Kidney glomerular epithelial cell (primary cell): ENCODE measurements around the gene MYL6.
"Not testable (repeated sequence)": the region's sequence is repeated elsewhere in the genome, so short reads cannot be mapped to it uniquely, and the experiment has no call there.

Source experiments
- DNase-seq: peaks from one replicate; lab custom pipeline; 2025; lab: John Stamatoyannopoulos, UW

Gene MYL6

DNA sequence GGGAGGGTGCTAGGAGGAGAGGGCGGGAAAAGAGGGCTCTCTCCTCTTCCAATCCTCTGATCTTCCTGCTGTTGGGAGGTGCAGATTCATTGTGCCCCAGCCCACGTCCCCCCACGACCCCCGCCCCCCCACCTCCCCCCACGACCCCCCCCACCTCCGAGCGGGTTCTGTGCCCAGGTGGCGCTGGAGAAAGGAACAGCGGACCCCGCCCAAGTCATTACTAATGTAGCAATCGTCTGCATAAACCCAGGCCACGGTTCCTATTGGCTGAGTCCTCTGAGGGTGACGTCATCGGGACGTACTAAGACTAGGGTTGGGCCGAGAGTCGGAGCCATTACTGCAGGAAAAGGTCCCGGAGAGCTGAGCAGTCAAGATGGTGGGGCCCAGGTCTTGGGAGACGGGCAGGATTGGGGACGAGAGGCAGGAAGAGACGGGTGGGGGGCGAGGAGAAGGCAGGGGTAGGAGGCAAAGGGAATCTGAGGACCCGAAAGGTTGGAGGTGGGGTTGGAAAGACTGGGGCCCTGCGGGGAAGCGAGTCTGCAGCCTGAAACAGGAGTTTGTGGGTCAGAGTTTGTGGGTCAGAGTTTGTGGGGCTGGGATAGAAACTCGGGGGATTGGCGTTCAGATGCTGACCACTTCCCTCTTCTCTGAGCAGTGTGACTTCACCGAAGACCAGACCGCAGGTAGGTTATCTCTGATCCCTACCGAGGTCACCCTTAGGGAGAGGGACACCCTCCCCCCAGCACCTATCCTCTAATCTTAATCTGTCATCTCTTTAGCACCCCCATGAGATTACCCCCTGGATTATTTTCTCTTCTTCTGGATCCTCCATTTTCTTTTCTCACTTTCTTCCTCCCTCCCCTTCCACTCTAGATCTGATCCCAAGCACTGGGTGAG is at the start of gene MYL6:
Gene MYL6, plus strand, starts transcription at position 331 of the 897 bp plus-strand sequence. Its CDS starts 43 bp downstream, at position 374.
- DNase-seq, result peak; percentile 93

DNA sequence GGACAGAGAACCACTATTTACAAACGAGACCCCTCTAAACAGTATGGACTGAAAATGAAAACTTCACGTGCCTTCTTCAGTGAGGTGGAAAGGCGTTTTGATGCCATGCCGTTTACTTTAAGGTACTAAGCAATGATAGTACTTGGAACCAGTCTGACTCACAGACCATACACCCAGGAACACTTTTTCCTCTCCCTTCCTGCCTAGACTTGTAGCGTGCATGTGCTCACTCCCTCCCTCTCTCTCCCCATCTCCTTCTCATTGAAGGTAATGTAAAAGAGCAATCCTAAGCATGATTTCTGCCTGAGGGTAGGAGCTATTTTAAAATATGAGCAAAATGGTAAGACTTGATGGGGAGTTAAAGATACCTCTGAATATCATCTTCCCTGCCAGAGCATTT is 47.6 kb upstream of the MYL6 start:
- no peak for DNase-seq

DNA sequence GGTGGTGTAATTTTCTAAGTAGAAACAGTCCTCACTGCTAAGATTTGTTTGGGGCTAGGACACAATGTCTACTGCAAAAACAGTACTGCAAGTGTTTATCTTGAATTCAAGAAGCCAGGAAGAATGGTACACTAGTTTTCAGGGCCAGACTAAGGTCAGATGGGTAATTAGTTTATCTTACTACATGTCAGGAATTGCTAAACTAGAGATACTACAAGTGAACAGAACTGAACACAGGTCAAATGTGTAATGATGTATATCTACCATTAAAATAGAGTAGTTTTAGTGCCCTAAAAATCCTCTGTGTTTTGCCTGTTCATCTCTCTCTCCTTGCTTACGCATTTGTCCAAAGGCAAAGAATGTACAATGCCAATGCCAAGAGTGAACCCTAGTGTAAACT is 44.1 kb upstream of the MYL6 start:
- no peak for DNase-seq

DNA sequence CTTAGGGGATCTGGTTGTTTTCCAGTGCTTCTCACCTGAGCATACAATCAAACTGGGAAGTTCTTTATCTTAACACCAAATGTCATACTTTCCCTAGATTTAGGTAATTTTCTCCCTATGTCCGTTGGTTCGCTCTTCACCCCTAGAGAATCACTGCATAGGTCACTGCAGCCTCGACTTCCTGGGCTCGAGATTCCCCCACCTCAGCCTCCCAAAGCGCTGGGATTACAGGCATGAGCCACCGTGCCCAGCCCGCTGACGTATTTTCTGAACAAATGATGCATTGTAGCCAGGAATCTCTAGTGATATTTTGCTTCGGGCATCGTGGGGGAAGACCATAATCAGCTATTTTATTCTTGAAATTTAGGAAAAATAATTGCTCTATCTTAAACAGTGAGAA is 42.8 kb upstream of the MYL6 start:
- DNase-seq, result no peak

DNA sequence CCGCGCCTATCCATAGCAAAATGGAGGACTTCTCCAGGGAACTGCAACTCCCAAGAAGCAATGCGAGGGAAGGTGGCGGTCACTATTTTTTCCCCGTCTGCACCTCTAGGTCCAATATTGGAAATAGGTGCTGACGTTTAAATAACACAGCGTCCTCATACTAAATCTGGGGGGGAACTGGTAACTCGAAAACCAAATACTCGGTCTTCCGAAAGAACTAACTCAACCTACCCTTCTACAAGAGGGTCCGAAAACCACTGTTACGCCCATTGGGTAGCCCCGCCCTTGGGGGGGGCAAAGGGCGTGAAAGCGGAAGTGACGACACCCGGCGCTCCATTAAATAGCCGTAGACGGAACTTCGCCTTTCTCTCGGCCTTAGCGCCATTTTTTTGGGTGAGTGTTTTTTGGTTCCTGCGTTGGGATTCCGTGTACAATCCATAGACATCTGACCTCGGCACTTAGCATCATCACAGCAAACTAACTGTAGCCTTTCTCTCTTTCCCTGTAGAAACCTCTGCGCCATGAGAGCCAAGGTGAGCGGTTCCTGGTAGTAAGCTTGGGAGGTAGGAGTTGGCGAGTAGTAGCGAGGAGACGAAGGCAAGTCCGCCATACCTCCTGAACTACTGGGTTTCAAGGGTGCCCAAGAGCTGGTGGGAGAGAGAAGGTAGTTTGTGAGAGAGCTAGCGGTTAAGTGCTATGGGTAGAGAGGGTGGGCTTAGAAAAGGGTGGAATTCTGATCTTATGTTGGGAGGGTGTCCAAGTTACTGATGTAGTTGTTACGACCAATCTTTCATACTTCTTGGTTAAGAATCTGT is 41.7 kb upstream of the MYL6 start, which contains the start of gene RPL41:
Gene RPL41, plus strand, starts transcription at position 367 of the 815 bp plus-strand sequence.
- DNase-seq, result peak; percentile 98

DNA sequence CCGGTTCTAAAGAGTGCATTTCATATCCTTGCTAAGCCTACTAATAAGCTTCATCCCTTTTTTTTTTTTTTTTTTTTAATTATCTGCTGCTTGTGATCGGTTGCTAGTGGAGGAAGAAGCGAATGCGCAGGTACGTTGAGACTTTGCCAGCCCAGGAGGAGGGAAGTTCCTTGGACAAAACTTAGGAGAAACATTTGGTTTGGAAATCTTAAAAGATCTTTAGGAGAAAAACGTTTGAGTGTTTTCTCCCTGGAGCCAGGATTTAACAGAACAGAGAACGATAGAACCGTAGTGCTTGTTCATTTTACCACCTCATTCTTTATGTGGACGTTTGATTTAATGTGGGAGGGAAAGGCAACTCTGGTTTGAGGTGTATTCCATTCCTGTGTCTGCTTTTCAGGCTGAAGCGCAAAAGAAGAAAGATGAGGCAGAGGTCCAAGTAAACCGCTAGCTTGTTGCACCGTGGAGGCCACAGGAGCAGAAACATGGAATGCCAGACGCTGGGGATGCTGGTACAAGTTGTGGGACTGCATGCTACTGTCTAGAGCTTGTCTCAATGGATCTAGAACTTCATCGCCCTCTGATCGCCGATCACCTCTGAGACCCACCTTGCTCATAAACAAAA is 41.0 kb upstream of the MYL6 start:
- DNase-seq, result not testable (repeated sequence)

DNA sequence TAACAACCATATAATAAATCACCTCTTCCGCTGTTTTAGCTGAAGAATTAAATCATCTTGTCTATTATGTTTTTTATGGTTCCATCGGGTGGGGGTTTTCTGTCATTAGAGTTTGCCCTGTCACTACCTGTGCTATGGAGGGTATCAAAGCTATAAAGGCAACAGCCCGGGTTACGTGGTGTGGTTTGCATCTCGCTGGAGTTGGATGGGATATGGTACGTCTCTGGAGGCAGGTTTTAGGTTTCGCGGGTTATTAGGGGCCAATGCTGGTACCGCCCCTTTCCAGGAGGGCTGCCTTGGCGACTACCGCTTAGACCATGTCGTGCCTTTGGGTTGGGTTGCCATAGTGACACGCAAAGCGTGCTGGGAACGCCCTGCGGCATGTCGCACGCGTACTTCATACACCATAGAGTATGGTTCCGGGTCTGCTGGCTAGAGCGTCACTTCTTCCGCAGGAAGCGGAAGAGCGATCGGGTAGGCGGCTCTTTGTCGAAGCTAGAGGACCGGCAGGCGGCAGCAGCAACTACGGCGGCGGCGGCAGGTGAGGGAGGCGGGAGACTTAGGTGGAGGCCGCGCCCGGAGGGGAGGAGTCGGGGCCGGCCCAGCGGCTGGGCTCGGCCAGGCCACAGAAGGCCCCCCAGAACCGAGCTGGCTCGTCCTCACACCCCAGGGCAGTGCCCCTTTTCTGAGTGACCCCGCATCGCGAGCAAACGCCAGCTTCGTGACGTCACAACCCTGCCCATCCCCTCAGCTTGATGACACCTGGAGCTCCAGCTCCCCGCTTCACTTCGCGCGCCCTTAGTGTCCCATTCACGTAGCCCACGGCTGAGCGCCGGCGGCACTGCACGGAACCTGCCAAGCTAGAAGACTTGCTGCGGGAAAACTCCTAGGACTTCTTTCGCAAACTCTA is 40.1 kb upstream of the MYL6 start, which contains the start of gene ZC3H10:
Gene ZC3H10, plus strand, starts transcription at position 489 of the 910 bp plus-strand sequence. CDS start 2,297 bp downstream, outside the sequence.
- DNase-seq, result peak; percentile 97

DNA sequence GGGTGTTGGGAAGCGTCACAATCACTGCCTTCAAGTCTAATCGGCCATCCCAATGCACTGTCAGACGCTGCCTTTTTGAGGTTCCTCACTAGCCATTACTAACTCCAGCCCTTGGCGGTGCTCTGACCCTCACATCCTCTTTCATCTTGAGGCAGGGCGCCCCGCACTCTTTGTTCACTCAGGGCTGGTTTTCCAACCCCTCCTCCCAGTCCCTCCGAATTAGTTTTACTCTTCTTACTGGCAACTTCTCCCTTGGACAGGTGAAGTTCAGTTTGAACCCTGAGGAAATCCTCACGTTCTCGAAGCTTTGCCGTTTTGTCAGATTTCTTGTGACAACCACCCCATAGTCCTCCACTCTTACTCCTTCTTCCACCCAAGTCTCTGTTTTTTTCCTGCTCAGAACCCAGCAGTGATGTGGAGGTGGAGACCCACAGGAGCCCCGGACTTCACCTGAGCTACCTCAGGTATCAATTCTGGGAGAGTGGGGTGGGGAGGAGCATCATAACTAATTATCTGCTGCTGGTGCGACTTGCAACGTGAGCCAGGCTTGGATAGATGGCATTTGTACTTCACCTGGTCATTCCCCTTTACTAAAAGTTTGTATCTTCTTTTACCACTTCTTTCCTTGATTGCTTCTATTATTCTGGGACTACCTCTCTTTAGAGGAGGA is 39.3 kb upstream of the MYL6 start:
- DNase-seq, result no peak

DNA sequence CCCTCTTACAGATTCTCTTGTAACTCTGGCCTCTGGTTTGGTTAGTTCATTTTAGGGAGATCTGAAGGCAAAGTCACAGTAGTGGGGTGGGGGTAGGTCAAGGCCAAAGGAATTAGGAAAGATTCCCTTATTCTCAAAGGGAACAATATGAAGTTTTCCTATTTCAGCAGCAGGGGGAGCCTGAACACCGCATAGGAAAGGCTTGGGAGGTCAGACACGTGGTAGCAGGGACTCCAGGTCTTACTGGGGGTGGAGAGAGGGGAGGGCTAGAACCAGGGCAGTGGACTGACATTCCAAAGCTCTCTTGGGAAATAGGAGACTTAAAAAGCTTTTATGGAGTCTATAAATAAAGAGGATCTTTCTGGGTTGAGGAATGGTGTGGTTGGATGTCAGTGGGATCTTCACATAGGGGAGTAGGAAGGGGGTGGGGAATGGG is 38.8 kb upstream of the MYL6 start:
- peak; percentile 78 for DNase-seq

DNA sequence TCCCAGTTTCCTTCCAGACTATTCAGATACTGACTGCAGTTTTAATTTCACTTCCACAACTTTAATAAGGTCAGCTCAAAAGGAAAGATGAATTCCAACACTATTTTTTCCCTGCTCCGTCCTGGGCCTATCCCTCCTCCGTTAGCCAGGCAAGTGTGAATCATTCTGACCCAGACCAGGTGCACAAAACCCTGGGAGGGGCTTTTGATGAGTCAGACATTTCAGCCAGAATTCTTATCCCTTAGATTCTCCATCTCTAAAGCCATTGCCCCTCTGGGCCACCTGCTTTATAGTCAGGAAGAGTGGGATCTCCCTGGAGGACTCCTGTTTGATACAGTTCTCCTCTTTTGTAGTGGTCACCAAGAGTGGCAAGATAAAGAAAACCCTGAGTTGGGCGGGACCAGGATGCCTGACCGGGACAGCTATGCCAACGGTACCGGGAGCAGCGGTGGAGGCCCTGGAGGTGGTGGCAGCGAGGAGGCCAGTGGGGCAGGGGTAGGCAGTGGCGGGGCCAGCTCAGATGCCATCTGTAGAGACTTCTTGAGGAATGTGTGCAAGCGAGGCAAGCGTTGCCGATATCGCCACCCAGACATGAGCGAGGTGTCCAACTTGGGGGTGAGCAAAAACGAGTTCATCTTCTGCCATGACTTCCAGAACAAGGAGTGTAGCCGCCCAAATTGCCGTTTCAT is 37.9 kb upstream of the MYL6 start:
- DNase-seq, result no peak

DNA sequence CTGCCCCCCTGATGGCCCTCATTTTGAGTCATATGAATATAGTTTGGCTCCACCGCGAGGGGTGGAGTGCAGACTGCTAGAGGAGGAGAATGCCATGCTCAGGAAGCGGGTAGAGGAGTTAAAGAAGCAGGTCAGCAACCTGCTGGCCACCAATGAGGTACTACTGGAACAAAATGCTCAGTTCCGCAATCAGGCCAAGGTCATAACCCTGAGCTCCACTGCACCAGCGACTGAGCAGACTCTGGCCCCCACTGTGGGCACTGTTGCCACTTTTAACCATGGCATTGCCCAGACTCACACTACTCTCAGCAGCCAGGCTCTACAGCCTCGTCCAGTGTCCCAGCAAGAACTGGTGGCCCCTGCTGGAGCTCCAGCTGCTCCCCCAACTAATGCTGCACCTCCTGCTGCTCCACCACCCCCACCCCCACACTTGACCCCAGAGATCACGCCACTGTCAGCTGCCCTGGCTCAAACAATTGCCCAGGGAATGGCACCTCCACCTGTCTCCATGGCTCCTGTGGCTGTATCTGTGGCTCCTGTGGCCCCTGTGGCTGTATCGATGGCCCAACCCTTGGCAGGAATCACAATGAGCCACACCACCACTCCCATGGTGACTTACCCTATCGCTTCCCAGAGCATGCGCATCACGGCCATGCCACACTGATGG is 36.8 kb upstream of the MYL6 start:
- DNase-seq, result no peak

DNA sequence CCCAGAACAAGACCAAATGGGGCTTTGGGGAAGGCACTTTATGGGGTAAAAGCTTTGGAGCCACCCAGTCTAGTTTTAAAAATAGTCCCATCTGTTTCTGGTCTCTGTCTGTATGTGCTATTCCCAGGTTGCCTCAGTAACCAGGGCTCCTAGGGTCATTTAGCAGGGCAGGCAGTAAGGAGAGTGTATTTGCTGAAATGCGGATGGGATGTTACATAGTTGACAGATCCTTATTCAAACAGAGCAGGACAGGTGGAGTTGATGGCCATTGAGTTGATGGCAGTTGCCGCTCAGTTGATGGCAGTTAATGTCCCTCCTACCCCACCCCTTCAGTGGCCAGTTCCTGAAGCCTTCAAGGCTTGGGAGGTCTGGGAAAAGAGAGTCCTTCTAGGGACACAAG is 35.5 kb upstream of the MYL6 start:
- DNase-seq, result no peak

DNA sequence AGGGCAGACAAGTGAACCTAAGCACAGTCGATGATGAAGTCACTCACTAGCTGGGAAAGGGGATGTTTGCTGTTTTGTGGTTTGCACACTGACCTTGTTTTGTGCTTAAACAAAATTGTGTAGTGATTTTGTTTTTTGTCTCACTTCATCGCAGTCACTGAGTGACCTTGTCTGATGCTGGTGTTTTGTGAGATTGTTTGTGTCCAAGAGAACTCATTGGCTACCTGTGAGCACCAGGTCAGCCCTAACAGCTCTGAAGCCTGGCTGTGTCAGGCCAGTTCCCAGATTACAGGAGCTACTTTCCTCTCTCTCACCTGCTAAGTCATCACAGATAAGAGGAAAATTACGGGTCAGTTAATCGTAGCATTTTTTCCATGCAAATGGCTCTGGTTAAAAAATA is 34.0 kb upstream of the MYL6 start:
- no peak for DNase-seq

DNA sequence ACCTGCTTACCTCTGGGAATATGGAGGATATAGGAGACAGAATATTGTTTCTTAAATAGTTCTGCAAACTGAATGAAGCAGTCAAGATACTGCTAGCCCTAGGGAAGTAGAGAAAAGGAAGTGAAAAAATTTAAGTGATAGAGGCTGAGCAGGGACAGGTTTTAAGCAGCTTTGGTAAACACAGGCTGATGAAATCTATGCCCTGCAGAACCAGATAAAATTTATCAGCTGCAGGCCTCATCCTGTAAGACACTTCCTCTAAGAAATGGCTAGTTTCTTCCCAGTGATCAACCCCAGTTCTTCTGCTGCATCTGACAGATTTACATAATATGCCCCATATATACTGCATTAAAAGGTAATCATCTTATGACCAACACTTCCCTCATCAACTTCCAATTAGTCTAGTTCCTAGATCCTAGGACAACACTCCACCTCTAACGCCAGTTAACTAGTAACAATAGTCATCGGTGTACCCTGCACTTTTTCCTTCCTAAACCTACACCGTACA is 31.4 kb upstream of the MYL6 start:
- no peak for DNase-seq

DNA sequence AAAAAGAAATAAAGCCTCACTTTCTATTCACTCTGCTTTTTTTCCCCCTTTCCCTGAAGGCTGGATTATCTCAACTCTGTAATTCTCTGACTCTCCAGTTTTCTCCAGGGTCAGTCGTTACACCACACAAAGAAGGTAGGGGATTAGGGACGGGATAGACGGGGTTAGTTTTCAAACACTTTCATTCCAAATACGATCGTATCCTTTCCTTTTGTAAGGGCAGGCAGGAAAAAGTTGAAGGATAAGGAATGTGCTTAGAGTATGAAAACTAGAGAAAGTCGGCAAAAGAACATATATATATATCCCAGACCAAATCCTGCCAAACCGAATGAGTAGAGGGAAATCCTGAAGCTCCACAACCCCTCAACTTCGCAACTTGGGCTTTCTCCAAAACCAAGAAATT is 30.7 kb upstream of the MYL6 start:
- no peak for DNase-seq

DNA sequence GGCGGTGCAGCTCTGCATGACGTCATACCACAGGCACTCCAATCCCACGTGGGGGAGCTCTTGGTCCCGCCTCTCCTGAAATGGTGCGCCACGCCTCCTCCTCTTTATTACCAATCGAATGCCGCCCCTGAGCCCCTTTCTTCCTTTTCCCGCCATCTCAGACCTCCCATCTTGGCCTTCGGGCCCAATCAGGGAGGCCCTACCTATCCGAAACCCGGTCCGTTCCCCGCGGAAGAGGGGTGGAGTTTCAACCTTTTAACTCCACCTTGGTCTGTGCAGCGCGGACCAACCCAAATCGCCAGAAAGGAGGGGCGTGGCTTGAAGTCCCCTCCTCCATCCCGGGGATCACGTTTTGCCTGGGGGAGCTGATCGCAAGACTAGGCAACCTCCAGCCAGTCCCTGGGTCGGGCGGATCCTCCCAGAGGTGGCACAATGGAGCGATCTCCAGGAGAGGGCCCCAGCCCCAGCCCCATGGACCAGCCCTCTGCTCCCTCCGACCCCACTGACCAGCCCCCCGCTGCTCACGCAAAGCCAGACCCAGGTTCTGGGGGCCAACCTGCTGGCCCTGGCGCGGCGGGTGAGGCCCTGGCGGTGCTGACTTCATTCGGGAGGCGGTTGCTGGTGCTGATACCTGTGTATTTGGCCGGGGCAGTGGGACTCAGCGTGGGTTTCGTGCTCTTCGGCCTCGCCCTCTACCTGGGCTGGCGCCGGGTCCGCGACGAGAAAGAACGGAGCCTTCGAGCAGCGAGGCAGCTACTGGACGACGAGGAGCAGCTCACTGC is 30.1 kb upstream of the MYL6 start, which contains the start of gene ESYT1:
Gene ESYT1, plus strand, starts transcription at position 380 of the 782 bp plus-strand sequence. Its CDS starts 53 bp downstream, at position 433.
- DNase-seq, result peak; percentile 98

DNA sequence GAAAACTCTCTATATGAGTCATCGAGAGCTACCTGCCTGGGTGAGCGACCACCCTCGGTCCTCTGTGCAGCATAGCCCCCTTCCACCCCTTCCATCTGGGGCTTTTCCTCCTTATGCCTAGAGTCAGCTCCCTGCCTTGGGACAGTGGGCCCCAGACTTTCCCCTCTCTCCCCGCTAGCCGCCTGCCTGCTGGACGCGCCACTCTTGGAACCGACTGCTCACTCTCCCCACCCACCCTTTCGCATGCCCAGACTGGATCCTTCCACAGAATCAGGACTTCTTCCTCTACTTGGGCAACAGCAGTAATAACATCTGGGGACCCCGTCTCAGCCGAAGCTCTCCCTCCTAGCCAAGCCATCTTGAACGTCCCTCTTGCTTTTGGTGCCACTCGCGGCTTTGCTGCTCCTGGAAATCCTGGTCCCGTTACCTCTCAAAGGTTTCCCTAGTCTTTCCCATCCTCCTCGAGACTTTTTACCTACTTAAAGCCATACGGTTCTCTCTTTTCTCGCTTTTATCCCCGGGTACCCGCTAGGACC is 29.4 kb upstream of the MYL6 start:
- peak; percentile 27 for DNase-seq
